Smooth muscle cell (in vitro differentiated cells): Measurements from ENCODE around the gene ACOX3. TPM values are rescaled to one million over a fixed set of nuclear protein-coding genes. Genes with fewer than 3 reads are reported as not detected.

Experiments
- DNase-seq: peaks from one replicate; lab custom pipeline; 2025; ENCODE audit not compliant: unreplicated experiment; lab: John Stamatoyannopoulos, UW
- H2AFZ ChIP-seq: fragments of 200-600 bp; sonication (generic); 2 replicates; pipeline ENCODE4 v1.6.0; 2016; ENCODE audit warnings: antibody characterized with exemption, low read depth, mild to moderate bottlenecking
- H3F3A ChIP-seq: fragments of 200-600 bp; sonication (generic); 2 replicates; pipeline ENCODE4 v1.6.0; 2017; ENCODE audit warnings: antibody characterized with exemption, low read depth
- H3K27ac ChIP-seq: fragments of 200-600 bp; sonication (generic); 2 replicates; pipeline ENCODE4 v1.5.1; 2016; ENCODE audit warnings: low read depth, mild to moderate bottlenecking
- H3K27me3 ChIP-seq: fragments of 200-600 bp; sonication (generic); 2 replicates; pipeline ENCODE4 v1.6.1; 2016; ENCODE audit warnings: low read depth, mild to moderate bottlenecking
- H3K36me3 ChIP-seq: fragments of 200-600 bp; sonication (generic); 2 replicates; pipeline ENCODE4 v1.5.1; 2016; ENCODE audit warnings: low read depth
- H3K4me1 ChIP-seq: fragments of 200-600 bp; sonication (generic); 2 replicates; pipeline ENCODE4 v1.5.1; 2016; ENCODE audit warnings: low read depth
- H3K4me2 ChIP-seq: fragments of 200-600 bp; sonication (generic); 2 replicates; pipeline ENCODE4 v1.6.0; 2016; ENCODE audit warnings: mild to moderate bottlenecking
- H3K4me3 ChIP-seq: fragments of 200-600 bp; sonication (generic); 2 replicates; pipeline ENCODE4 v1.5.1; 2016; ENCODE audit warnings: mild to moderate bottlenecking
- H3K79me2 ChIP-seq: fragments of 200-600 bp; sonication (generic); 2 replicates; pipeline ENCODE4 v1.6.0; 2016; ENCODE audit warnings: low read depth, mild to moderate bottlenecking
- H3K9ac ChIP-seq: fragments of 200-600 bp; sonication (generic); 2 replicates; pipeline ENCODE4 v1.6.0; 2016; ENCODE audit warnings: low read depth
- H3K9me3 ChIP-seq: fragments of 200-600 bp; sonication (generic); replicated peaks from 2 replicates; pipeline ENCODE4 v1.5.1; 2016; ENCODE audit warnings: low read depth
- H4K20me1 ChIP-seq: fragments of 200-600 bp; sonication (generic); 2 replicates; pipeline ENCODE4 v1.6.0; 2016; ENCODE audit warnings: low read depth
- WGBS: methylation state at CpG from one replicate; pipeline ENCODE4 v1.1.7; 2016; ENCODE audit warnings: low lambda C conversion rate; 5-methylcytosine and 5-hydroxymethylcytosine counted together
- polyA plus RNA-seq: library from polyadenylated mRNA; unstranded; fragments of >200 nt; fragmentation: Nextera tagmentation; extraction: Ambion mirVana; gene quantifications from 2 replicates; pipeline ENCODE4 v1.2.1, GENCODE V29; 2016
- total RNA-seq: library from RNA; depleted of rRNA; stranded (reverse); fragments of >200 nt; gene quantifications from 2 replicates; pipeline ENCODE4 v1.2.3, GENCODE V29; 2014
- TF ChIP-seq, protein P1 (sequence below): fragments of 200-600 bp; sonication (generic); IDR thresholded peaks from 2 replicates; pipeline ENCODE4 v1.5.1; 2017; ENCODE audit warnings: borderline replicate concordance, mild to moderate bottlenecking, antibody characterized with exemption; ENCODE audit not compliant: insufficient read depth, poor library complexity, severe bottlenecking

ACOX3 gene
- total and polyA plus RNA-seq, 2 experiments from 2014 or later, result 25.0 to 27.9 TPM

DNA sequence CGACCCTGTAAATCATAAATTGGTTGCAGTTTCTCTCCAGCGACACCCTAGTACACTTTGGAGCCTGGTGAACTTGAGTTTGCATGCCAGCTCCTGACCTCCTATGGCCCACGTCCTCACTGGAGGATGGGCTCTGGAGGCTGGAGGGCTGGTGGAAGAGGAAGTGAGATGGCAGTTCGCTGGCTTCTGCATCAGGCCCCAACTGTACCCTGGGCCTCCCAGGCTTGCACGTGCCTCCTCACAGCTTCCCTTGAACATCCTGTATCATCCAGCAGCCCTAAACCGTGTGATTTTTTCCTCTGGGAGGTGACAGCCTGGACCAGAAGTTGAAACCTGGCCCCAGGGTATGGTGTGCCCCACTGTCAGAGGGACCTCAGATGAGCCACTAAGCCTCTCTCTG, 92.5 kb downstream of the ACOX3 start:
- Histone ChIP-seq H3K4me2 (no peak overlapping the region), H4K20me1 (no peaks in the 10 kb centered on the region), H3K9me3 (no peaks in the 10 kb centered on the region), H3K4me1 (no peaks in the 10 kb centered on the region), H2AFZ (no peak overlapping the region), H3K27ac (no peak overlapping the region), H3K9ac (no peak overlapping the region), H3K79me2 (no peaks in the 10 kb centered on the region), H3K27me3 (no peaks in the 10 kb centered on the region), H3K4me3 (no peak overlapping the region), H3K36me3 (no peaks in the 10 kb centered on the region), H3F3A (no peaks in the 10 kb centered on the region)
- 91% methylated on average over 6 of the region's 6 CpGs for WGBS
- no peak for DNase-seq
- TF ChIP-seq, protein P1, sequence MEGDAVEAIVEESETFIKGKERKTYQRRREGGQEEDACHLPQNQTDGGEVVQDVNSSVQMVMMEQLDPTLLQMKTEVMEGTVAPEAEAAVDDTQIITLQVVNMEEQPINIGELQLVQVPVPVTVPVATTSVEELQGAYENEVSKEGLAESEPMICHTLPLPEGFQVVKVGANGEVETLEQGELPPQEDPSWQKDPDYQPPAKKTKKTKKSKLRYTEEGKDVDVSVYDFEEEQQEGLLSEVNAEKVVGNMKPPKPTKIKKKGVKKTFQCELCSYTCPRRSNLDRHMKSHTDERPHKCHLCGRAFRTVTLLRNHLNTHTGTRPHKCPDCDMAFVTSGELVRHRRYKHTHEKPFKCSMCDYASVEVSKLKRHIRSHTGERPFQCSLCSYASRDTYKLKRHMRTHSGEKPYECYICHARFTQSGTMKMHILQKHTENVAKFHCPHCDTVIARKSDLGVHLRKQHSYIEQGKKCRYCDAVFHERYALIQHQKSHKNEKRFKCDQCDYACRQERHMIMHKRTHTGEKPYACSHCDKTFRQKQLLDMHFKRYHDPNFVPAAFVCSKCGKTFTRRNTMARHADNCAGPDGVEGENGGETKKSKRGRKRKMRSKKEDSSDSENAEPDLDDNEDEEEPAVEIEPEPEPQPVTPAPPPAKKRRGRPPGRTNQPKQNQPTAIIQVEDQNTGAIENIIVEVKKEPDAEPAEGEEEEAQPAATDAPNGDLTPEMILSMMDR, result no peak

DNA sequence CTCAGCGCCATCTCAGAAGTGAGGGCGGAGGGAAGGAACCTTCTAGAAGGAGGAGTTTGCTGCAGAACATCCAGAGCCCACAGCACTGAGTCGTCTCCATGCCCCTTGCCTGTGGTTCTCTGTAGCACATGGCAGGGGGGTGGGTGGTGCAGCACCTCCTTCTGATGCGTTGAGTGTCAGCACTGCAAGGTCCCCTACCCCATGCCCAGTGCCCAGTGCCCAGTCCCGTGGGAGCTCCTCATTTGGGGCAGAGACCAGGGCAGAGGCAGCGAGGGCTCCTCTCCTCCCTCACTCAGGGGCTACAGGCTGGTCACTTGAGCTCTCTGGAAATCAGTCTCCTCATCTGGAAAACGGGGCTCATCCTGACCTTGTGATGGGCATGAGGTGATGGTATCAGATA, 92.9 kb downstream of the ACOX3 start:
- Histone ChIP-seq H3K9me3 (no peaks in the 10 kb centered on the region), H3K36me3 (no peaks in the 10 kb centered on the region), H3K27me3 (no peaks in the 10 kb centered on the region), H2AFZ (no peak overlapping the region), H3K4me3 (no peak overlapping the region), H4K20me1 (no peaks in the 10 kb centered on the region), H3F3A (no peaks in the 10 kb centered on the region), H3K9ac (no peak overlapping the region), H3K27ac (no peak overlapping the region), H3K4me1 (no peaks in the 10 kb centered on the region), H3K4me2 (no peak overlapping the region), H3K79me2 (no peaks in the 10 kb centered on the region)
- no peak for DNase-seq
- TF ChIP-seq, protein P1, result no peak
- 82% methylated on average over 7 of the region's 7 CpGs for WGBS

DNA sequence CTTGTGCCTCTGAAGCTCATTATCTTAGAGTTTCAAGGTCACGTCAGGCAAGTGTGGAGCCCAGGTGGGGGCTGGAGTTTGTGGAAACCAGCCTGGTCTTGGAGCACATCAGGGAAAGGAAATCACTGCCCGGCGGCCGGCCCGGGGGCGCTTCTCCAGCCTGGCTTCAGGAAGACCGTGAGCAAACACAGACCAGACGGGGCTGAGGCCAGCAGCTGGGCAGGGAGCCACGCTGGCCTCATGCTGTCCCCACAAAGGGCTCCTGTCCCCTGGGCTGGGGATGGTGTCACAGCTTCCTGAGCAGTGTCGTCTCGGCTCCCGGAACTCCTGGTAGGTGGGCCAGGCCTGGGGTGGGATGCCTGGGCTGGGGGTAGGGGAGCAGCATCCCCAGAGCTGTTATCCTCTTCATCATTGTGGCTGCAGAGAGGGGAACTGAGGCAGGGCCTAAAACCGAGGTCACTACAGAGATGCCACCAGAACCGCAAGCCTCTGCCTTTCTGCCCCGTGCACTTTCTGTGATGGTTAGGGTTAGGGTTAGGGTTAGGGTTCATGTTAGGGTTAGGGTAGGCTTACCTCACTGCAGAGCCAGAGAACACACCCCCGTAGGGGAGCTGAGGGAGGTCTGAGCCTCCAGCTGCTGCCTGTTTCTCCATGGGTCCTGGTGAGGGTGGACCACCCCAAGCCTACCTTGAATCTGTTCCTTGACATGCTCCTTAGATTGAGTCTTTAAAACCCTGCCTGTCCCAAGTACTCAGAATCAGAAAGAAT, 93.5 kb downstream of the ACOX3 start:
- Histone ChIP-seq H4K20me1 (no peaks in the 10 kb centered on the region), H3K9me3 (no peaks in the 10 kb centered on the region), H3K79me2 (no peaks in the 10 kb centered on the region), H3K4me3 (no peak overlapping the region), H3K36me3 (no peaks in the 10 kb centered on the region), H3K9ac (no peak overlapping the region), H3F3A (no peaks in the 10 kb centered on the region), H3K27ac (no peak overlapping the region), H3K27me3 (no peaks in the 10 kb centered on the region), H3K4me1 (no peaks in the 10 kb centered on the region), H3K4me2 (no peak overlapping the region), H2AFZ (no peak overlapping the region)
- 56% methylated on average over 16 of the region's 16 CpGs for WGBS
- TF ChIP-seq, protein P1, result no peak
- DNase-seq, result no peak
